OCI-LY7 (cell line): ENCODE measurements around the gene PDXDC1.

Experiments used
- EZH2phosphoT487 ChIP-seq: fragments of 200-600 bp; sonication (generic); IDR thresholded peaks from 2 replicates; pipeline ENCODE4 v1.6.1; 2018; ENCODE audit warnings: low read depth, borderline replicate concordance, mild to moderate bottlenecking, mixed run types, antibody characterized with exemption, low read length, moderate library complexity, mixed read lengths
- TF ChIP-seq, protein P1 (sequence below): fragments of 200-600 bp; sonication (generic); conservative IDR thresholded peaks from 2 replicates; pipeline ENCODE4 v1.5.1; 2014; ENCODE audit warnings: mild to moderate bottlenecking, antibody characterized with exemption, low read length, moderate library complexity, mixed read lengths

GRCh38 chr16:15031586-15031985, 56.8 kb downstream of the PDXDC1 start:
- TF ChIP-seq, protein P1, sequence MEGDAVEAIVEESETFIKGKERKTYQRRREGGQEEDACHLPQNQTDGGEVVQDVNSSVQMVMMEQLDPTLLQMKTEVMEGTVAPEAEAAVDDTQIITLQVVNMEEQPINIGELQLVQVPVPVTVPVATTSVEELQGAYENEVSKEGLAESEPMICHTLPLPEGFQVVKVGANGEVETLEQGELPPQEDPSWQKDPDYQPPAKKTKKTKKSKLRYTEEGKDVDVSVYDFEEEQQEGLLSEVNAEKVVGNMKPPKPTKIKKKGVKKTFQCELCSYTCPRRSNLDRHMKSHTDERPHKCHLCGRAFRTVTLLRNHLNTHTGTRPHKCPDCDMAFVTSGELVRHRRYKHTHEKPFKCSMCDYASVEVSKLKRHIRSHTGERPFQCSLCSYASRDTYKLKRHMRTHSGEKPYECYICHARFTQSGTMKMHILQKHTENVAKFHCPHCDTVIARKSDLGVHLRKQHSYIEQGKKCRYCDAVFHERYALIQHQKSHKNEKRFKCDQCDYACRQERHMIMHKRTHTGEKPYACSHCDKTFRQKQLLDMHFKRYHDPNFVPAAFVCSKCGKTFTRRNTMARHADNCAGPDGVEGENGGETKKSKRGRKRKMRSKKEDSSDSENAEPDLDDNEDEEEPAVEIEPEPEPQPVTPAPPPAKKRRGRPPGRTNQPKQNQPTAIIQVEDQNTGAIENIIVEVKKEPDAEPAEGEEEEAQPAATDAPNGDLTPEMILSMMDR = no peak
- TF ChIP-seq EZH2phosphoT487 = no peak
